NT2/D1 (cell line): Measurements from ENCODE around the gene TEAD4.

Source experiments
- DNase-seq: peaks from one replicate; pipeline ENCODE4 v3.0.0-alpha.2; 2011; ENCODE audit warnings: low read depth, low spot score
- H3K27me3 ChIP-seq: 2 replicates; pipeline ENCODE4 v1.6.0; 2011; ENCODE audit warnings: mild to moderate bottlenecking; ENCODE audit not compliant: insufficient read length, insufficient read depth
- H3K36me3 ChIP-seq: 2 replicates; pipeline ENCODE4 v1.6.1; 2011; ENCODE audit warnings: mild to moderate bottlenecking, low read length, mixed read lengths; ENCODE audit not compliant: insufficient read depth, insufficient read length
- H3K4me1 ChIP-seq: 2 replicates; pipeline ENCODE4 v1.5.1; 2011; ENCODE audit not compliant: insufficient read depth, insufficient read length
- H3K4me3 ChIP-seq: 2 replicates; pipeline ENCODE4 v1.5.1; 2011; ENCODE audit warnings: low read depth; ENCODE audit not compliant: insufficient read length
- H3K9ac ChIP-seq: 2 replicates; pipeline ENCODE4 v1.6.0; 2011; ENCODE audit warnings: low read depth; ENCODE audit not compliant: insufficient read length
- H3K9me3 ChIP-seq: 2 replicates; pipeline ENCODE4 v1.5.1; 2011; ENCODE audit warnings: mild to moderate bottlenecking, low read length; ENCODE audit not compliant: insufficient read depth
- SUZ12 ChIP-seq: IDR thresholded peaks from 2 replicates; pipeline ENCODE4 v1.6.1; 2011; ENCODE audit not compliant: insufficient read length, insufficient read depth; ENCODE audit errors: extremely low read depth
- YY1 ChIP-seq: IDR thresholded peaks from 2 replicates; pipeline ENCODE4 v1.6.1; 2011; ENCODE audit not compliant: insufficient read length, insufficient read depth
- ZNF274 ChIP-seq: IDR thresholded peaks from 2 replicates; pipeline ENCODE4 v1.6.1; 2011; ENCODE audit warnings: mild to moderate bottlenecking, low read depth, low read length

TEAD4 gene

GRCh38 chr12:2933586-2933985, 25.6 kb upstream of the TEAD4 start:
- no peaks in the 10 kb centered on the region for H3K9me3 ChIP-seq
- no peak for TF ChIP-seq ZNF274

GRCh38 chr12:2934371-2934770, 24.8 kb upstream of the TEAD4 start:
- H3K4me1 ChIP-seq, result no peaks in the 10 kb centered on the region
- no peak for DNase-seq
- H3K36me3 ChIP-seq, result peaks cover 76% of the 10 kb centered on the region
- H3K4me3 ChIP-seq, result no peak overlapping the region
- no peaks in the 10 kb centered on the region for H3K9me3 ChIP-seq
- no peaks in the 10 kb centered on the region for H3K27me3 ChIP-seq
- no peak overlapping the region for H3K9ac ChIP-seq
- no peak for TF ChIP-seq ZNF274
- no peak for TF ChIP-seq SUZ12
- no peak for TF ChIP-seq YY1

More at GRCh38 chr12:2933586-2933985, 25.6 kb upstream of the TEAD4 start:
- no peak for DNase-seq
- Histone ChIP-seq H3K27me3 (no peaks in the 10 kb centered on the region), H3K36me3 (peaks cover 74% of the 10 kb centered on the region), H3K4me1 (no peaks in the 10 kb centered on the region), H3K9ac (no peak overlapping the region), H3K4me3 (no peak overlapping the region)

- H3K36me3 ChIP-seq, result peaks cover 80% of the 10 kb centered on the region
Observed at GRCh38 chr12:2936301-2936700, 22.9 kb upstream of the TEAD4 start.

GRCh38 chr12:2937500-2937899, 21.7 kb upstream of the TEAD4 start:
- Histone ChIP-seq H3K27me3 (no peaks in the 10 kb centered on the region), H3K36me3 (peaks cover 79% of the 10 kb centered on the region)

More at GRCh38 chr12:2936301-2936700, 22.9 kb upstream of the TEAD4 start:
- H3K4me3 ChIP-seq, result no peak overlapping the region
- no peak overlapping the region for H3K9ac ChIP-seq
- TF ChIP-seq ZNF274 (no peak), SUZ12 (no peak), YY1 (no peak)
- no peaks in the 10 kb centered on the region for H3K9me3 ChIP-seq
- no peaks in the 10 kb centered on the region for H3K27me3 ChIP-seq
- H3K4me1 ChIP-seq, result peaks cover 4% of the 10 kb centered on the region
- DNase-seq, result no peak

GRCh38 chr12:2939191-2939590, 20.0 kb upstream of the TEAD4 start:
- H3K9ac ChIP-seq, result no peak overlapping the region
- H3K9me3 ChIP-seq, result no peaks in the 10 kb centered on the region
- no peak overlapping the region for H3K4me3 ChIP-seq
- no peaks in the 10 kb centered on the region for H3K27me3 ChIP-seq
- peaks cover 4% of the 10 kb centered on the region for H3K4me1 ChIP-seq
- no peak for TF ChIP-seq SUZ12
- no peak for TF ChIP-seq YY1
- TF ChIP-seq ZNF274, result no peak
- no peak for DNase-seq
- peaks cover 65% of the 10 kb centered on the region for H3K36me3 ChIP-seq

More at GRCh38 chr12:2937500-2937899, 21.7 kb upstream of the TEAD4 start:
- TF ChIP-seq SUZ12, result no peak
- TF ChIP-seq ZNF274, result no peak
- no peak for TF ChIP-seq YY1
- DNase-seq, result no peak
- H3K4me3 ChIP-seq, result no peak overlapping the region
- H3K4me1 ChIP-seq, result peaks cover 4% of the 10 kb centered on the region
- H3K9me3 ChIP-seq, result no peaks in the 10 kb centered on the region
- no peak overlapping the region for H3K9ac ChIP-seq

- no peak for DNase-seq
- TF ChIP-seq ZNF274 (no peak), SUZ12 (no peak), YY1 (no peak)
- H3K4me3 ChIP-seq, result no peak overlapping the region
- no peaks in the 10 kb centered on the region for H3K27me3 ChIP-seq
- peaks cover 4% of the 10 kb centered on the region for H3K4me1 ChIP-seq
- no peak overlapping the region for H3K9ac ChIP-seq
- H3K9me3 ChIP-seq, result no peaks in the 10 kb centered on the region
- peaks cover 53% of the 10 kb centered on the region for H3K36me3 ChIP-seq
Observed at GRCh38 chr12:2940564-2940963, 18.6 kb upstream of the TEAD4 start.

GRCh38 chr12:2941524-2941923, 17.7 kb upstream of the TEAD4 start:
- H3K36me3 ChIP-seq, result peaks cover 51% of the 10 kb centered on the region
- no peak overlapping the region for H3K4me3 ChIP-seq
- H3K27me3 ChIP-seq, result no peaks in the 10 kb centered on the region
- H3K9me3 ChIP-seq, result no peaks in the 10 kb centered on the region
- H3K9ac ChIP-seq, result no peak overlapping the region
- H3K4me1 ChIP-seq, result peaks cover 4% of the 10 kb centered on the region
- no peak for DNase-seq
- TF ChIP-seq SUZ12 (no peak), YY1 (no peak), ZNF274 (no peak)

GRCh38 chr12:2944401-2945047, 14.7 kb upstream of the TEAD4 start:
- no peak overlapping the region for H3K9ac ChIP-seq
- no peak overlapping the region for H3K4me3 ChIP-seq
- DNase-seq, result peak; percentile 86
- TF ChIP-seq SUZ12 (no peak), YY1 (no peak), ZNF274 (no peak)
- no peaks in the 10 kb centered on the region for H3K9me3 ChIP-seq
- H3K36me3 ChIP-seq, result peaks cover 28% of the 10 kb centered on the region
- peaks cover 4% of the 10 kb centered on the region for H3K4me1 ChIP-seq
- no peaks in the 10 kb centered on the region for H3K27me3 ChIP-seq
